ENCODE measurements around the gene ZNF30.

Gene ZNF30

GRCh38 chr19:34926361-34926684, 380 bp upstream of the ZNF30 start:
- H3K36me3 ChIP-seq (ENCODE audit: control insufficient read depth in 2 of 2, insufficient read depth in 1 of 2, low read length in 2 of 2), result peaks cover 18 to 28% of the 10 kb centered on the region in 2 experiments
- no peak overlapping the region for H3K4me3 ChIP-seq (ENCODE audit: low read depth, low read length)
- CTCF ChIA-PET, result interaction anchor here (0.6 to 1.6 kb wide), 4 partner anchors 37 to 213 kb away, joined by 4 to 7 read pairs (median 4); no protein-coding TSS in a partner anchor
- H3K4me1 ChIP-seq (ENCODE audit: control insufficient read depth, insufficient read depth, low read length), result peaks cover 10% of the 10 kb centered on the region
- peaks cover 6% of the 10 kb centered on the region; the same call in 1 of the 2 replicates for H3K9me3 ChIP-seq (ENCODE audit: control insufficient read depth, insufficient read depth, low read depth, low read length)
- peak overlapping the region; percentile 95; the same call in 1 of the 2 replicates for H3K27ac ChIP-seq (ENCODE audit: extremely low read depth, low read depth, low read length)
- POLR2A ChIA-PET, result interaction anchor here (0.6 to 2.1 kb wide), 20 partner anchors 10 to 248 kb away, joined by 3 to 15 read pairs (median 4); partner anchors contain the start of genes GRAMD1A, SCGB2B2, ZNF181 and ZNF302
- TF ChIP-seq KLF10 (tag by site-specific recombination; IDR thresholded peaks at IDR 0.05), result 0 out of 2 replicates have a peak, but pooled peaks have one; percentile 7
- no peak for TF ChIP-seq ZNF146 (tag by site-specific recombination; IDR thresholded peaks at IDR 0.05)

GRCh38 chr19:34932494-34932893, 5.8 kb downstream of the ZNF30 start:
- TF ChIP-seq HOXD13 (CRISPR knock-in tag; IDR thresholded peaks at IDR 0.05; ENCODE audit: borderline replicate concordance), result no peak
- no peak for TF ChIP-seq ZNF324 (tag by site-specific recombination; IDR thresholded peaks at IDR 0.05)
- no peak for TF ChIP-seq ZNF785 (tag by site-specific recombination; IDR thresholded peaks at IDR 0.05)
- TF ChIP-seq SP7 (tag by site-specific recombination; IDR thresholded peaks at IDR 0.05), result no peak
- no peak for TF ChIP-seq ZBTB21 (tag by site-specific recombination; IDR thresholded peaks at IDR 0.05)
- no peak for TF ChIP-seq ZNF707 (tag by site-specific recombination; IDR thresholded peaks at IDR 0.05)
- TF ChIP-seq FEZF1 (tag by site-specific recombination; IDR thresholded peaks at IDR 0.05), result no peak
- TF ChIP-seq ZNF777 (tag by site-specific recombination; IDR thresholded peaks at IDR 0.05; ENCODE audit: borderline replicate concordance), result no peak
- TF ChIP-seq ZNF354C (tag by site-specific recombination; IDR thresholded peaks at IDR 0.05; ENCODE audit: borderline replicate concordance, low read depth), result no peak
- no peak for TF ChIP-seq ZNF280D (tag by site-specific recombination; IDR thresholded peaks at IDR 0.05)
- no peak for TF ChIP-seq ZNF24 (tag by site-specific recombination; IDR thresholded peaks at IDR 0.05)
- TF ChIP-seq PRDM6 (tag by site-specific recombination; IDR thresholded peaks at IDR 0.05), result no peak
- no peak for TF ChIP-seq ZNF843 (tag by site-specific recombination; IDR thresholded peaks at IDR 0.05)
- TF ChIP-seq OSR2 (tag by site-specific recombination; IDR thresholded peaks at IDR 0.05), result no peak
- CTCF ChIA-PET, result interaction anchor here (1.1 kb wide), 1 partner anchor 112 kb away, joined by 8 read pairs; no protein-coding TSS in a partner anchor
- no peak overlapping the region for H3K4me3 ChIP-seq (ENCODE audit: low read depth, low read length)
- H3K4me1 ChIP-seq (ENCODE audit: control insufficient read depth, insufficient read depth, low read length), result peaks cover 5% of the 10 kb centered on the region; the same call in 1 of the 2 replicates
- peaks cover 2% of the 10 kb centered on the region for H3K9me3 ChIP-seq (ENCODE audit: control insufficient read depth, insufficient read depth, low read depth, low read length)
- H3K27ac ChIP-seq (ENCODE audit: extremely low read depth, low read depth, low read length), result no peak overlapping the region
- POLR2A ChIA-PET, result no interaction called here
- peaks cover 66 to 90% of the 10 kb centered on the region in 2 experiments for H3K36me3 ChIP-seq (ENCODE audit: control insufficient read depth in 2 of 2, insufficient read depth in 1 of 2, low read length in 2 of 2)

GRCh38 chr19:34936184-34936583, 9.5 kb downstream of the ZNF30 start:
- H3K9me3 ChIP-seq (ENCODE audit: control insufficient read depth, insufficient read depth, low read depth, low read length), result peaks cover 6% of the 10 kb centered on the region
- H3K4me1 ChIP-seq (ENCODE audit: control insufficient read depth, insufficient read depth, low read length), result no peaks in the 10 kb centered on the region
- peaks cover 59 to 98% of the 10 kb centered on the region in 2 experiments for H3K36me3 ChIP-seq (ENCODE audit: control insufficient read depth in 2 of 2, insufficient read depth in 1 of 2, low read length in 2 of 2)
- ChIA-PET CTCF (interaction anchor here (0.6 kb wide), 2 partner anchors 9 to 37 kb away, joined by 3 read pairs; partner anchors contain the start of gene ZNF30), POLR2A (interaction anchor here (2.7 kb wide), 1 partner anchor 9 kb away, joined by 12 read pairs; the partner anchor contains the start of gene ZNF30)
- no peak overlapping the region for H3K4me3 ChIP-seq (ENCODE audit: low read depth, low read length)
- H3K27ac ChIP-seq (ENCODE audit: extremely low read depth, low read depth, low read length), result no peak overlapping the region
- no peak for TF ChIP-seq ZNF133 (tag by site-specific recombination; IDR thresholded peaks at IDR 0.05)
- TF ChIP-seq SCRT2 (tag by site-specific recombination; IDR thresholded peaks at IDR 0.05), result peak; percentile 86
- TF ChIP-seq GLI4 (tag by site-specific recombination; IDR thresholded peaks at IDR 0.05), result no peak
- no peak for TF ChIP-seq ZNF707 (tag by site-specific recombination; IDR thresholded peaks at IDR 0.05)
- TF ChIP-seq HOXA7 (CRISPR knock-in tag; IDR thresholded peaks at IDR 0.05; ENCODE audit: borderline replicate concordance), result no peak
- no peak for TF ChIP-seq ZEB2 (tag by site-specific recombination; IDR thresholded peaks at IDR 0.05)
- TF ChIP-seq SCRT1 (tag by site-specific recombination; IDR thresholded peaks at IDR 0.05; ENCODE audit: borderline replicate concordance), result peak; percentile 64; the same call in 1 of the 2 replicates
- TF ChIP-seq ZNF146 (tag by site-specific recombination; IDR thresholded peaks at IDR 0.05), result no peak
- no peak for TF ChIP-seq ZNF585B (tag by site-specific recombination; IDR thresholded peaks at IDR 0.05)
- TF ChIP-seq ZNF26 (tag by site-specific recombination; IDR thresholded peaks at IDR 0.05), result no peak
- no peak for TF ChIP-seq PBX3 (CRISPR knock-in tag; IDR thresholded peaks at IDR 0.05)
- TF ChIP-seq OSR2 (tag by site-specific recombination; IDR thresholded peaks at IDR 0.05), result no peak
- TF ChIP-seq ZNF114 (tag by site-specific recombination; IDR thresholded peaks at IDR 0.05), result no peak
